HepG2 (cell line): Measurements from ENCODE around the gene GMPPA. TPM values are rescaled to one million over a fixed set of nuclear protein-coding genes. Genes with fewer than 3 reads are reported as not detected.

Experiments used
- ATF4 ChIP-seq, 2 experiments: fragments of 450-650 bp in 1 of 2; sonication (generic) in 1 of 2; formaldehyde crosslinking; IDR thresholded peaks; 2 replicates each; pipeline versions ENCODE4 v1.5.0 to v1.8.0; 2020 to 2022; ENCODE audit warnings: mild to moderate bottlenecking in 1 of 2, missing genetic modification reagents in 1 of 2
- GTF3A ChIP-seq: sonication (generic); formaldehyde crosslinking; conservative IDR thresholded peaks from 2 replicates; pipeline ENCODE4 v1.4.0; 2020; ENCODE audit warnings: mild to moderate bottlenecking, missing genetic modification reagents
- MIER2 ChIP-seq: IDR thresholded peaks from 2 replicates; pipeline ENCODE4 v1.6.1; 2016; ENCODE audit warnings: missing biosample characterization, missing genetic modification reagents
- TFAP4 ChIP-seq: sonication (generic); IDR thresholded peaks from 2 replicates; pipeline ENCODE4 v1.6.1; 2016; ENCODE audit warnings: low read depth, borderline replicate concordance
- THAP9 ChIP-seq: sonication (generic); formaldehyde crosslinking; IDR thresholded peaks from 2 replicates; pipeline ENCODE4; 2020; ENCODE audit warnings: missing genetic modification reagents, mild to moderate bottlenecking, borderline replicate concordance
- ZBTB4 ChIP-seq: sonication (generic); formaldehyde crosslinking; IDR thresholded peaks from 2 replicates; pipeline ENCODE4 v1.4.0; 2020; ENCODE audit warnings: missing genetic modification reagents, mild to moderate bottlenecking, borderline replicate concordance
- ZFYVE20 ChIP-seq: sonication (generic); formaldehyde crosslinking; IDR thresholded peaks from 2 replicates; pipeline ENCODE4 v1.8.0; 2023; ENCODE audit warnings: low read depth, mild to moderate bottlenecking, moderate library complexity, missing genetic modification reagents, borderline replicate concordance
- ZGPAT ChIP-seq: IDR thresholded peaks from 2 replicates; pipeline ENCODE4 v1.6.1; 2016; ENCODE audit warnings: mild to moderate bottlenecking
- ZNF124 ChIP-seq: sonication (generic); formaldehyde crosslinking; IDR thresholded peaks from 2 replicates; pipeline ENCODE4 v1.4.0; 2020; ENCODE audit warnings: missing genetic modification reagents
- ZNF329 ChIP-seq: sonication (generic); formaldehyde crosslinking; IDR thresholded peaks from 2 replicates; pipeline ENCODE4 v1.9.0; 2021; ENCODE audit warnings: low read depth, mild to moderate bottlenecking, missing genetic modification reagents
- ZNF367 ChIP-seq: sonication (generic); formaldehyde crosslinking; IDR thresholded peaks from 2 replicates; pipeline ENCODE4 v1.4.0; 2020; ENCODE audit warnings: missing genetic modification reagents, borderline replicate concordance
- ZNF639 ChIP-seq: conservative IDR thresholded peaks from 2 replicates; pipeline ENCODE4 v1.6.1; 2018; ENCODE audit warnings: missing genetic modification reagents
- polyA plus RNA-seq, 8 experiments: library from polyadenylated mRNA; depleted of rRNA in 3 of 8; stranded (reverse) in 7 of 8; unstranded in 1 of 8; fragments of >200 nt; fragmentation: Illumina TruSeq in 4 of 8; extraction: Trizol in 4 of 8; gene quantifications; 2 replicates each; pipeline versions ENCODE4 v1.2.1 to v1.2.3, GENCODE V29; 2011 to 2016; ENCODE audit warnings: low read depth in 4 of 8, missing spikeins in 1 of 8, mixed read lengths in 1 of 8; ENCODE audit not compliant: insufficient read depth in 1 of 8
- total RNA-seq, 5 experiments: library from RNA; depleted of rRNA; stranded (reverse); fragments of >200 nt; fragmentation: Illumina TruSeq; extraction: Trizol; gene quantifications; 2 replicates each; pipeline ENCODE4 v1.2.3, GENCODE V29; 2016; ENCODE audit warnings: low read depth in 1 of 5

Gene GMPPA
- total and polyA plus RNA-seq, 2 of the 13 experiments (the other 11 are each of a cell fraction or from before 2014, with no cell fraction given), result 81.1 to 106 TPM

- TF ChIP-seq ATF4 (CRISPR knock-in tag; IDR thresholded peaks at IDR 0.05) (no peak; a peak in 1 of 4 replicates), THAP9 (CRISPR knock-in tag) (peak; percentile 69), ZBTB4 (CRISPR knock-in tag) (peak; percentile 47), ZNF124 (CRISPR knock-in tag) (peak; percentile 42; the same call in 1 of the 2 replicates), ZNF639 (CRISPR knock-in tag) (peak; percentile 48; the same call in 1 of the 2 replicates), ZFYVE20 (0 out of 2 replicates have a peak, but pooled peaks have one; percentile 63), ZNF367 (peak; percentile 84; the same call in 1 of the 2 replicates), TFAP4 (0 out of 2 replicates have a peak, but pooled peaks have one; percentile 26), MIER2 (CRISPR knock-in tag) (peak; percentile 11; the same call in 1 of the 2 replicates), ZGPAT (peak; percentile 79; the same call in 1 of the 2 replicates), ZNF329 (peak; percentile 65; the same call in 1 of the 2 replicates), GTF3A (peak; percentile 73; the same call in 1 of the 2 replicates)
Observed at GRCh38 chr2:219552382-219553167, 53.9 kb downstream of the GMPPA start (continued).
